HTR-8/SVneo (cell line): ENCODE results near the gene NEBL.

Source experiments
- DNase-seq: peaks from one replicate; pipeline ENCODE4 v3.0.0; 2011; ENCODE audit warnings: low spot score, mixed read lengths; ENCODE audit not compliant: insufficient read length
- FAIRE-seq: peaks from 2 replicates; lab custom pipeline; 2011; peaks lifted over from hg19 to GRCh38; lab: Jason Lieb, UNC

The NEBL gene

GRCh38 chr10:20737107-20737506 is 160.0 kb downstream of the NEBL start:
- FAIRE-seq, result no peak
- no peak for DNase-seq
